ENCODE data around the gene CPT1B.
A peak's percentile ranks its signal among the peaks of the same experiment; 100 is the strongest.

CPT1B gene

GRCh38 chr22:50584106-50585096 is 6.2 kb upstream of the CPT1B start:
- DNase-seq, result no peak
- H3K4me3 ChIP-seq (ENCODE audit: low read depth, low read length), result no peak overlapping the region
- H3K36me3 ChIP-seq (replicated peaks), result no peaks in the 10 kb centered on the region
- in situ Hi-C loops (cut with HindIII; ENCODE audit: low pct_ligation_motif_present, low sequenced_read_pairs), result no loop called here
- no peak overlapping the region for H3K27ac ChIP-seq
- TF ChIP-seq CTCF (IDR thresholded peaks at IDR 0.05; ENCODE audit: low read depth, low read length, missing control alignments), result no peak
- H3K27me3 ChIP-seq (replicated peaks), result no peaks in the 10 kb centered on the region

- peak overlapping the region; percentile 70 for H3K4me3 ChIP-seq (ENCODE audit: low read depth, low read length)
- H3K27me3 ChIP-seq (replicated peaks), result no peaks in the 10 kb centered on the region
- H3K27ac ChIP-seq, result no peak overlapping the region
- in situ Hi-C loops (cut with HindIII; ENCODE audit: low pct_ligation_motif_present, low sequenced_read_pairs), result no loop called here
- DNase-seq, result no peak
- TF ChIP-seq CTCF (IDR thresholded peaks at IDR 0.05; ENCODE audit: low read depth, low read length, missing control alignments), result no peak
- H3K36me3 ChIP-seq (replicated peaks), result no peaks in the 10 kb centered on the region
Observed at GRCh38 chr22:50583294-50583861, 5.2 kb upstream of the CPT1B start.

- peak; percentile 95 for DNase-seq
- H3K4me3 ChIP-seq (ENCODE audit: low read depth, low read length), result peak within 1 kb of the TSS; percentile 78
- no peaks in the 10 kb centered on the region for H3K27me3 ChIP-seq (replicated peaks)
- H3K36me3 ChIP-seq (replicated peaks), result no peaks in the 10 kb centered on the region
- peak within 1 kb of the TSS; percentile 89 for H3K27ac ChIP-seq
- in situ Hi-C loops (cut with HindIII; ENCODE audit: low pct_ligation_motif_present, low sequenced_read_pairs), result no loop called here
- TF ChIP-seq CTCF (IDR thresholded peaks at IDR 0.05; ENCODE audit: low read depth, low read length, missing control alignments), result no peak
Observed at GRCh38 chr22:50582493-50583293, 4.5 kb upstream of the CPT1B start, which contains the start of gene CHKB. Gene CHKB (minus strand): TSS chr22:50582849. CDS start chr22:50582781, 68 bp downstream.

GRCh38 chr22:50581950-50582492 is 3.8 kb upstream of the CPT1B start:
- no peak for TF ChIP-seq CTCF (IDR thresholded peaks at IDR 0.05; ENCODE audit: low read depth, low read length, missing control alignments)
- Histone ChIP-seq H3K27ac (peak overlapping the region; percentile 89), H3K36me3 (replicated peaks) (no peaks in the 10 kb centered on the region), H3K4me3 (ENCODE audit: low read depth, low read length) (peak overlapping the region; percentile 78), H3K27me3 (replicated peaks) (no peaks in the 10 kb centered on the region)
- DNase-seq, result no peak
- in situ Hi-C loops (cut with HindIII; ENCODE audit: low pct_ligation_motif_present, low sequenced_read_pairs), result no loop called here

- no peak for DNase-seq
- Histone ChIP-seq H3K27ac (no peak overlapping the region), H3K27me3 (replicated peaks) (no peaks in the 10 kb centered on the region), H3K36me3 (replicated peaks) (no peaks in the 10 kb centered on the region), H3K4me3 (ENCODE audit: low read depth, low read length) (peak overlapping the region; percentile 78)
- in situ Hi-C loops (cut with HindIII; ENCODE audit: low pct_ligation_motif_present, low sequenced_read_pairs), result no loop called here
- no peak for TF ChIP-seq CTCF (IDR thresholded peaks at IDR 0.05; ENCODE audit: low read depth, low read length, missing control alignments)
Observed at GRCh38 chr22:50581031-50581949, 3.1 kb upstream of the CPT1B start.

Data from brain microvascular endothelial cell (primary cell).